Activated CD8-positive, alpha-beta memory T cell treated with anti-CD3 and anti-CD28 coated beads, Interleukin-2, amount 10 ng/mL, durations not matched to agents 7 days and 5 days (primary cell): ENCODE results near the gene CLCA1. TPM values are rescaled to one million over a fixed set of nuclear protein-coding genes. Genes with fewer than 3 reads are reported as not detected.
"Not testable (repeated sequence)": the region's sequence is repeated elsewhere in the genome, so short reads cannot be mapped to it uniquely, and the experiment has no call there.

Experiments
- ATAC-seq: fragments of 150-1000 bp; cut with Tn5 transposase; one replicate; pipeline ENCODE4 v1.10.0; 2021; ENCODE audit warnings: moderate library complexity
- CTCF ChIA-PET: fragments of 350-600 bp; sonication (Branson Sonifier 250); formaldehyde crosslinking; loops from one replicate; lab custom pipeline; 2021; ENCODE audit warnings: antibody characterized with exemption; lab: Charles Lee
- DNase-seq: peaks from one replicate; pipeline ENCODE4 v3.0.0-alpha.2; 2020
- H3K27ac Mint-ChIP-seq: one replicate; pipeline ENCODE4 v1.8.0; 2021; ENCODE audit warnings: mild to moderate bottlenecking, mixed read lengths
- H3K27me3 Mint-ChIP-seq: one replicate; pipeline ENCODE4 v1.8.0; 2021; ENCODE audit warnings: mixed read lengths
- H3K36me3 Mint-ChIP-seq: one replicate; pipeline ENCODE4 v1.8.0; 2021; ENCODE audit warnings: mild to moderate bottlenecking, mixed read lengths
- H3K4me1 Mint-ChIP-seq: one replicate; pipeline ENCODE4 v1.8.0; 2021; ENCODE audit warnings: mixed read lengths
- H3K4me3 Mint-ChIP-seq: one replicate; pipeline ENCODE4 v1.8.0; 2021; ENCODE audit warnings: mild to moderate bottlenecking, moderate library complexity, mixed read lengths
- H3K9me3 Mint-ChIP-seq: one replicate; pipeline ENCODE4 v1.8.0; 2022; ENCODE audit warnings: low read depth, mixed read lengths
- total RNA-seq, 2 experiments: library from RNA; stranded (reverse); gene quantifications; one replicate each; pipeline ENCODE4 v1.2.3, GENCODE V29; 2021

The CLCA1 gene
- total RNA-seq, 2 experiments from 2014 or later = not detected

DNA sequence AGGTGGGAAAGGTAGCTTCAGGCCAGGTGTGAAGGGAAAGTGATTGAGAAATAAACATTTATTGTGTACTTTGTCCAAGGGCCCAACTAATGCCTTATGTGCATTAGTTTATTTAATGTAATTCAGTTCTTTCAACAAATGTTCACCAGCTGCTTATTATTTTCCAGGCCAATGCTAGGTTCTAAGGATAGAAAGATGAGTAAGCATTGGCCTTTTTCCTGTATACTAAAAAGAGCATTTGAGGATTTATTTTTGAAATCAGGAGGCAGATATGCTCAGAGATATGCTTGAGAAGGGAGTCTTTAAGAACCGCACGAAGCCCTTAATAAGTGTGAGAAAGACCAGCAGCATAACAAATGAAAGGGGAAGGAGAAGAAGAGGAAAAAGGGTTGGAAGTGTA lies 32.0 kb downstream of the CLCA1 start:
- no peak overlapping the region for H3K27ac Mint-ChIP-seq

DNA sequence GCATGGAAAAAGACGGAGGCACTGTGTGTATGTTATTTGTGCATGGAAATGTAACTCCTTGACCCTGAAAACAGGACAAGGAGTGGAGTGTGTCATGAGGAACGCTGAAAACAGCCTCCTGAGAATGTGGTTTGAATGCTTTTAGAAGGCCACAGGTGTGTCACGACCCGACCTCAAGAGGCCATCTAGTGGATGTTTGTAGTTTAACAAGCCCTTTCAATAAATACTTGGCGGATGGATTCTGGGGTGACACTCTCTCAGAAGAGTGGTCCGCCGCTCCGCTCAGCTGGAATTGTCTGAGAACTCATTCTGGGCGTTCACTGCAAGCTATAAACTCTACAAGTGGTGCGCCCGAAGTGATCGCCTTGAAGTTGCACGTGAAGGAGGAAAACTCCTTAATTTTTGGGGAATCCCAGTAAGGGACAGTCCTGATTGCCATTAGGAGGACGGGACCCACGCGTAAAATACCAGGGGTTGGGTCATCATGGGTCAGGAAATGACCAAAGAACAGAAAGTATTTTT lies 33.5 kb downstream of the CLCA1 start:
- H3K36me3 Mint-ChIP-seq, H3K9me3 Mint-ChIP-seq: not testable (repeated sequence)
- CTCF ChIA-PET = interaction anchor here (0.6 to 7.9 kb wide), 28 partner anchors 10 to 411 kb away, joined by 3 to 74 read pairs (median 4); partner anchors contain the start of genes CLCA2, ODF2L and SELENOF
- Mint-ChIP-seq H3K4me3 (peak overlapping the region; percentile 83), H3K27me3 (peaks cover 23% of the 10 kb centered on the region), H3K27ac (peak overlapping the region; percentile 57), H3K4me1 (peaks cover 22% of the 10 kb centered on the region)
- peak; percentile 89 for ATAC-seq
- DNase-seq = peak; percentile 68

More for the DNA sequence above, 32.0 kb downstream of the CLCA1 start:
- H3K4me3 Mint-ChIP-seq = no peak overlapping the region
- CTCF ChIA-PET = interaction anchor here (0.6 to 7.9 kb wide), 31 partner anchors 9 to 476 kb away, joined by 3 to 74 read pairs (median 5); partner anchors contain the start of genes CLCA1, CLCA2 and ODF2L
- H3K27me3 Mint-ChIP-seq = peaks cover 27% of the 10 kb centered on the region
- DNase-seq = no peak
- ATAC-seq = no peak
- peaks cover 22% of the 10 kb centered on the region for H3K4me1 Mint-ChIP-seq
- no peaks in the 10 kb centered on the region for H3K36me3 Mint-ChIP-seq
- H3K9me3 Mint-ChIP-seq = no peaks in the 10 kb centered on the region

DNA sequence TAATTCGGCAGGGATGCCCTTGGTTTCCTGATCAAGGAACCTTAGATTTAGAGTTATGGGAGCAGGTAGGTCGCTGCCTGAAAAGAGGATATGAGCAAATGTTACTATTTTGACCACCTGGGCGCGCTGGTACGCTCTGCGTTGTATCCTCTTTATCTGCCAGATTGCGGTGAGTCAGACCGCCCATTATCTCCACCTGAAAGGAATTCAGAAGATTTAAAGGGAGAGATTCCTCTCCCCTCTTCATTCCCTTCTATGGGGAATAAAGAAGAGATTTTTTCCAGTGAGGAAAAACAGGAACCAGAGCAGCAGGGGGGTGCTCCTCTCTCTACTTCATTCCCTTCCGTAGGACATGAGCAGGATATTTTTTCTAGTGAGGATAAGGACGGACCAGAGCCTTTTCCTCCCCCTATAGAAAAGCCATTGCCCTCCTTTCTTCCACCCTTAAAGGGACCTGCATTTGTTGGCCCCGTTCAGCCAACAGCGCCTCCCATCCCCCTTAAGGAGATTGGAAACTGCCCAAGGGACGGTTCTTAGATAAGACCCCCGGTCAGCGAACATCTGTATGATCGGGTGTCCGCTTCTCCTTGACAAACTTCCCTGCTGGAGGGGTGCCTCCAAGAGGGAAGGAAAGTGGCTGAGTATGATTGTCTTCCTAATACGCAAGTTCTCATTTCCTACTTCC lies 34.1 kb downstream of the CLCA1 start:
- H3K4me1 Mint-ChIP-seq = peaks cover 22% of the 10 kb centered on the region
- H3K4me3 Mint-ChIP-seq = peak overlapping the region; percentile 83
- H3K9me3 Mint-ChIP-seq = no peaks in the 10 kb centered on the region
- DNase-seq (no peak), ATAC-seq (peak; percentile 58)
- H3K27ac Mint-ChIP-seq = peak overlapping the region; percentile 57
- CTCF ChIA-PET = interaction anchor here (0.6 to 7.9 kb wide), 25 partner anchors 11 to 411 kb away, joined by 3 to 74 read pairs (median 4); partner anchors contain the start of genes CLCA2, ODF2L and SELENOF
- peaks cover 22% of the 10 kb centered on the region for H3K27me3 Mint-ChIP-seq
- no peaks in the 10 kb centered on the region for H3K36me3 Mint-ChIP-seq

DNA sequence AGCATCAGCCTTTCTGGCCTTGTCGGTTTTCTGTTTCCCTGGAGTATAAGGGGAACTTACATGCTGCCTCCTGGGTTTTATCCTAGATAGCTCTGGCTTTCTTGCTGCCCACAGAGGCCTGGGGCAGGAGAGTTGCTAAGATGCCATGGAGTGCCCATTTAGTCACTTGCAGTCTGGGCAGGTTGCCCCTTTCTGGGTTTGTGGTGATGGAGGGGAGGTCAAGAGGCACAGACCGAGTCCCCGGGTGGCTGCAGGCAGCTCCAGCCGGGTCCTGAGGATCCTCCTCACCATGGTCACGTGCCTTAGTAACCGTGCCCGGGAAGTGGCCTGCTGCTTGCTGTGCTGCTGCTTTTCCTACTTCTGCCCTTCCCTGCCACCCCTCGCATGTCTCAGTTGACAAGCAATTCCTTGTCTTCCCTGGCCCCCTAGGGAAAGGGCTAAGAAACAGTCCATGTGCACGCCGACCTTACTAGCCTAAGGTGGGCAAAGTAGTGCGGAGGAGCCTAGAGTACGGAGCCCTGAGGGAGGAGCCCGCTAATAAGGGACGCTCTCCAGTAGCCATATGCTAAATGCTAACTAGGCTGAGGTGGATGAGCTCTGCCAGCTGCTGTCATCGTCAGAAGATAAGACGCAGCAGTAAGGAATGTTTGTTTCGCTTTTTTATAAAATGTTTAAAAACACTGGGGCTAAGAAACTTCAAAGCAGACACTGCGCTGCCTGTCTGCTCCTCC lies 34.8 kb downstream of the CLCA1 start:
- Mint-ChIP-seq H3K9me3 (no peaks in the 10 kb centered on the region), H3K4me3 (peak overlapping the region; percentile 26), H3K4me1 (peaks cover 18% of the 10 kb centered on the region), H3K27ac (no peak overlapping the region), H3K36me3 (no peaks in the 10 kb centered on the region), H3K27me3 (peaks cover 15% of the 10 kb centered on the region)
- CTCF ChIA-PET = interaction anchor here (1.5 to 7.9 kb wide), 4 partner anchors 83 to 200 kb away, joined by 3 to 74 read pairs (median 16); no protein-coding TSS in a partner anchor
- ATAC-seq (no peak), DNase-seq (no peak)

DNA sequence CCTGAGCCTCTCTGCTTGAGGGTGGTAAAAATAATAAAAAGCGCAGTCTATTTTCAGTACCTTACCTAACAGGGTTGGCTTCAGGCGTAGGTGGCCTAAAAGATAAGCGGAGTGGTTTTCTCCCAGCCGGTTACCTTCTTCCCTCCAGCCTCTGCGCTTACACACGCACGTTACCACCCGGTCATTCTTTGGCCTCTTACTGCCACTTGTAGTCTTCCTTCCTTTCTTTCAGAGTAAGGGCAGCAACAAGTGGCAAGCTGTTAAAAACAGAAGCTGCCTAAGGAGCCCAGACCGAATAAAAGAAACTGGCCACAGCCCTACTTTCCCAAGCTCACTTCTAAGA lies 35.4 kb downstream of the CLCA1 start:
- Mint-ChIP-seq H3K27ac (no peak overlapping the region), H3K4me1 (peaks cover 18% of the 10 kb centered on the region), H3K4me3 (no peak overlapping the region), H3K36me3 (no peaks in the 10 kb centered on the region), H3K27me3 (peaks cover 10% of the 10 kb centered on the region), H3K9me3 (no peaks in the 10 kb centered on the region)
- DNase-seq = no peak
- no peak for ATAC-seq
- CTCF ChIA-PET = interaction anchor here (1.5 to 7.9 kb wide), 6 partner anchors 14 to 199 kb away, joined by 3 to 74 read pairs (median 8); no protein-coding TSS in a partner anchor

DNA sequence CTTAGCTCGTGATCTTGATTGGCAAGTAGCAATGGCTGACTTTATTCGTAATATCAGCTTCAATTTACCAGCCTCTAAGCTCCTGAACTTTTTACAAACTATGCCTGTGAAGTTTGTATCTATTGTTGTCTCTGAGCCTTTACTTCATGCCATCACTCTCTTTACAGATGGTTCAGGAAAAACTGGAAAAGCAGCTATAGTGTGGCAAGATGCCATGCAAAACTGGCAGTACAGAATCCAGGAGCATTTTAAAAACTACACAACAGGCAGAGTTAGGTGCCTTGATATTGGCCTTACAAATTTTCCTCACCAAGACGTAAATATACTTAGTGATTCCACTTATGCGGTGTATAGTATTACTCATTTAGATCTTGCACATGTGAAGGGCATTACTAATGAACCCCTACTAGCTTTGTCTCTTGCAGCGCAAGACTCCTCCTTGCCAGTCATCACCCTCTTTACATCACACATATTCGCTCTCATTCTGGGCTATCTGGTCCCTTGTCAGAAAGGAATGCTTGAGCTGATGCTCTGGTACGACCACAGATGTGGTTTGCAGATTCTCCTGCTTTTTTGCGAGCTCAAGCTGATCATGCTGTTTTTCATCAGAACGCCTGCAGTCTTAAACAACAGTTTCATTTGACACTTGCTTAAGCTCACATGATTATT lies 36.3 kb downstream of the CLCA1 start:
- Mint-ChIP-seq H3K27me3 (peaks cover 15% of the 10 kb centered on the region), H3K4me1 (peaks cover 18% of the 10 kb centered on the region)

DNA sequence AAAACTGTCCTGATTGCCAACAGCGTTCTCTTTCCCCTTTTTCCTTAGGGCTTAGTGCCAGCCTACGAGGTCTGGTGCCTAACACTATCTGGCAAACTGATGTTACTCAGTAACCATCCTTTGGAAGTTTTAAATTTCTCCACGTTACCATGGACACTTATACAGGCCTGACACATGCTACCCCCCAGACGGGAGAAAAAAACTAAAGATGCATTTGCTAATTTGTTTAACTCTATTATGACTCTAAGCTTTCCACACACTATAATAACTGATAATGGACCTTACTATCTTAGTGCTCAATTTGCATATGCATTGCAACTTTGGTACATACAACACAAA lies 36.8 kb downstream of the CLCA1 start:
- Mint-ChIP-seq H3K9me3 (no peaks in the 10 kb centered on the region), H3K36me3 (no peaks in the 10 kb centered on the region), H3K4me3 (no peak overlapping the region), H3K27ac (no peak overlapping the region), H3K27me3 (peaks cover 15% of the 10 kb centered on the region), H3K4me1 (peaks cover 18% of the 10 kb centered on the region)
- no peak for ATAC-seq
- DNase-seq = no peak
- CTCF ChIA-PET = interaction anchor here (1.0 to 7.9 kb wide), 10 partner anchors 10 to 238 kb away, joined by 3 to 74 read pairs (median 4); no protein-coding TSS in a partner anchor

More for the DNA sequence above, 36.3 kb downstream of the CLCA1 start:
- no peak overlapping the region for H3K4me3 Mint-ChIP-seq
- H3K9me3 Mint-ChIP-seq = no peaks in the 10 kb centered on the region
- no peaks in the 10 kb centered on the region for H3K36me3 Mint-ChIP-seq
- DNase-seq (no peak), ATAC-seq (no peak)
- H3K27ac Mint-ChIP-seq = no peak overlapping the region
- CTCF ChIA-PET = interaction anchor here (1.0 to 7.9 kb wide), 10 partner anchors 10 to 238 kb away, joined by 3 to 74 read pairs (median 4); no protein-coding TSS in a partner anchor

DNA sequence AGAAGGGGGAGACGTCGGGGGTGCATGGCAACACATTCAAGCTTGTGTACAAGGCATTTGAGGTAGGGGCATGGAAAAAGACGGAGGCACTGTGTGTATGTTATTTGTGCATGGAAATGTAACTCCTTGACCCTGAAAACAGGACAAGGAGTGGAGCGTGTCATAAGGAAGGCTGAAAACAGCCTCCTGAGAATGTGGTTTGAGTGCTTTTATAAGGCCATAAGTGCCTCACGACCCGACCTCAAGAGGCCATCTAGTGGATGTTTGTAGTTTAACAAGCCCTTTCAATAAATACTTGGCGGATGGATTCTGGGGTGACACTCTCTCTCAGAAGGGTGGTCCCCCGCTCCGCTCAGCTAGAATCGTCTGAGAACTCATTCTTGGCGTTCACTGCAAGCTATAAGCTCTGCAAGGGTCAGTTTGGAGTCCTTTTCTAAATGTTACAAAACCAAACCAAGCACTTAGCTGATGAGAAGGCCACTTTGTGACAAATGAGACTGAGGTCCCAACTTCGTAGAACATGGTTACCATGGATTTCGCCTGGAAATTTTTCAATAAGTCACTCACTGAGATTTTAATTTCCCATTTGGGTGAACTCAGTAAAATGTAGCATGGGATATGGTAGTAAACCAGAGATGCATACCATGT lies 39.3 kb downstream of the CLCA1 start:
- no peak overlapping the region for H3K4me3 Mint-ChIP-seq
- ATAC-seq (peak; percentile 53), DNase-seq (no peak)
- peaks cover 15% of the 10 kb centered on the region for H3K27me3 Mint-ChIP-seq
- H3K4me1 Mint-ChIP-seq = peaks cover 8% of the 10 kb centered on the region
- no peak overlapping the region for H3K27ac Mint-ChIP-seq
- CTCF ChIA-PET = interaction anchor here (0.5 to 1.9 kb wide), 6 partner anchors 9 to 123 kb away, joined by 3 to 9 read pairs (median 3); no protein-coding TSS in a partner anchor
- H3K36me3 Mint-ChIP-seq = no peaks in the 10 kb centered on the region
- no peaks in the 10 kb centered on the region for H3K9me3 Mint-ChIP-seq

DNA sequence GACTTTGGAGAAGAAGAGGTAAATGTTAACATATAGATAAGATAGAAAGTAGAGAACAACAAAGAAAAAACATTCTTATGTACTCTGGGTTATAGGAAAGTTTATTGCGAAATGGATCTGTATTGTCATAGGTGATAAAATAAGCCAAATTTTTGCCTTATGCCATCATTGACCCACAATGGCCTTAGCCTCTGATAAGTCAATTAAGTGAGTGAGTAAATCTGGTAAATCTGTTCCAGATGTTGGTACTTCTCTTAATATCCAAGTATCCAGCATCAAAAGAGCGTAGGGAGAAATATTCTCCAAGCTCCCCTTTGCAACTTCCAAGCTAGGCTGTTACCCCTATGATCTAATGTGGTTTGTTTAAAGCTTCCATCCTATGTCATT lies 39.8 kb downstream of the CLCA1 start:
- no peak for ATAC-seq
- Mint-ChIP-seq H3K27ac (no peak overlapping the region), H3K9me3 (no peaks in the 10 kb centered on the region), H3K27me3 (peaks cover 12% of the 10 kb centered on the region), H3K4me1 (peaks cover 3% of the 10 kb centered on the region), H3K4me3 (no peak overlapping the region), H3K36me3 (no peaks in the 10 kb centered on the region)
- CTCF ChIA-PET = interaction anchor here (0.5 to 1.9 kb wide), 3 partner anchors 10 to 77 kb away, joined by 3 to 9 read pairs (median 3); no protein-coding TSS in a partner anchor
- DNase-seq = no peak

DNA sequence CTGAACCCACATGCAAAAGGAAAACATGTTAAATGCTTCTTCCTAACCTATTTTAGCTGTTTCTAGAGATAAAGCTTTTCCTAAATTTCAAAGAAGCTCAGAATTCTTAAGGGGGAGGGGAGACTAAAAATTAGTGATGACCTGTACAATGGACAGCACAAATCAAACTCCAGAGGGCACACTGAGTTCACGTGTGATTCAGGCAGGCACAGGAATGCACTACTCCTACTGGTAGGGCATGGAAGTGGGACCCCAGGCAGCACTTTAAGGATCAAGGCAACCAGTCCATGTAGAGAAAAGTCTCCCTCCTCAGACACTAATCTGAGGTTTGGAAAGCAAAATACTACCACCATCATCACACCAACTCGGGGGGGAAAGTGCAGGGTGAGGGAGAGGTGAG lies 46.9 kb downstream of the CLCA1 start:
- no peak for DNase-seq
- H3K4me3 Mint-ChIP-seq = no peak overlapping the region
- no peaks in the 10 kb centered on the region for H3K27me3 Mint-ChIP-seq
- no peak for ATAC-seq
- H3K9me3 Mint-ChIP-seq = no peaks in the 10 kb centered on the region
- H3K27ac Mint-ChIP-seq = no peak overlapping the region
- CTCF ChIA-PET = interaction anchor here (1.8 kb wide), 1 partner anchor 14 kb away, joined by 6 read pairs; no protein-coding TSS in a partner anchor
- H3K4me1 Mint-ChIP-seq = no peaks in the 10 kb centered on the region
- H3K36me3 Mint-ChIP-seq = no peaks in the 10 kb centered on the region

DNA sequence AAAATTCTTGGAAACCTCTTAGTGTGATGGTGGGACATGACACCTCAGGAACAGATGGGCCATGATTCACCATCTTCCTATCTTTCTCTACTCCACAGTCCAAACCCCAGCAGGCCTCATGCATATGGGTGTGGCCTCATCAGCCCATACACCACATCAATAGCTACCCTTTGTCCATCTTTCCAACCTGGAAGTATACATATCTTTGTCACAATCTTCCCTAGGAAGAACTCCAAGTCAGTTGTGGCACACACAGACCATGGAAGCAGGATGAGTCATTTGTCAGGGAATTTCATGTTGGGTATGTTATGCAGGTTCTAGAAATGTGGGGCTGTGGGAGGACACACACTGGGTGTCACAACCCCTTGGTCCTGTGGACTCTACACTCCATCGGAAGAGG lies 47.6 kb downstream of the CLCA1 start:
- H3K27ac Mint-ChIP-seq = no peak overlapping the region
- CTCF ChIA-PET = interaction anchor here (1.0 to 1.8 kb wide), 2 partner anchors 9 to 14 kb away, joined by 3 to 6 read pairs; no protein-coding TSS in a partner anchor
- no peak overlapping the region for H3K4me3 Mint-ChIP-seq
- no peaks in the 10 kb centered on the region for H3K9me3 Mint-ChIP-seq
- H3K4me1 Mint-ChIP-seq = no peaks in the 10 kb centered on the region
- ATAC-seq (no peak), DNase-seq (no peak)
- H3K36me3 Mint-ChIP-seq = no peaks in the 10 kb centered on the region
- no peaks in the 10 kb centered on the region for H3K27me3 Mint-ChIP-seq

DNA sequence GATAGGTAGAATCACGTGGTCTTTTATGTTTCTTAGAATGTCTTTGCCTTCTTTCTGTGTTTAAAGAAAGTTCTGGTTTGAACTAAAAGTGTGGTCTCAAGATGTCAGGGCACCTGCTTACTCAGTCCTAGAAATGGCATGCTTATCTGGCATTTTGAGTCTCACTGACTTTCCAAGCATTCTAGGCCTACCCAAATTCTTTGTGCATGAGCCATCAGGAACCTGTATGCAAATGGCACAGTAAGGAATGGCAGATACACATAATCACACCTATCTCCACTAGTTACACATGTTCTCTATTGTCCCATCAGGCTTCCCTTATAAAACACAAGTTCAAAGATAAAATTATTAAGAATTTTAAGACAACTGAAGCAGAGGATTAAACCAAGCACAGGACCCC lies 48.6 kb downstream of the CLCA1 start:
- H3K4me3 Mint-ChIP-seq = no peak overlapping the region
- no peaks in the 10 kb centered on the region for H3K36me3 Mint-ChIP-seq
- ATAC-seq = no peak
- no peak for DNase-seq
- H3K27ac Mint-ChIP-seq = no peak overlapping the region
- no peaks in the 10 kb centered on the region for H3K4me1 Mint-ChIP-seq
- H3K27me3 Mint-ChIP-seq = no peaks in the 10 kb centered on the region
- no peaks in the 10 kb centered on the region for H3K9me3 Mint-ChIP-seq
- CTCF ChIA-PET = interaction anchor here (0.6 to 1.0 kb wide), 2 partner anchors 12 to 271 kb away, joined by 3 to 4 read pairs; no protein-coding TSS in a partner anchor
